AG04449 (cell line): Measurements from ENCODE around the gene FBXL17.

Source experiments
- CTCF ChIA-PET: fragments of 350-600 bp; formaldehyde crosslinking; extraction: SDS; loops from one replicate; lab custom pipeline; 2021; ENCODE audit warnings: antibody characterized with exemption; lab: Yijun Ruan, JAX
- POLR2A ChIA-PET: fragments of 400-600, 350-600 bp; formaldehyde crosslinking; extraction: SDS; loops from one replicate; lab custom pipeline; 2020; ENCODE audit warnings: antibody characterized with exemption, inconsistent platforms; lab: Yijun Ruan, JAX
- DNase-seq: peaks from one replicate; pipeline ENCODE4 v3.0.0-alpha.2; 2010; ENCODE audit warnings: low read depth, low spot score
- H3K4me3 ChIP-seq: 2 replicates; pipeline ENCODE4 v1.5.1; 2011; ENCODE audit warnings: low read depth, mild to moderate bottlenecking, control low read depth, low read length
- TF ChIP-seq, protein P1 (sequence below): IDR thresholded peaks from one replicate; pipeline ENCODE4 v1.5.1; 2011; ENCODE audit warnings: mild to moderate bottlenecking, moderate library complexity, low read length, control low read depth, inconsistent platforms; ENCODE audit not compliant: insufficient read depth; ENCODE audit errors: missing control alignments

The FBXL17 gene

DNA sequence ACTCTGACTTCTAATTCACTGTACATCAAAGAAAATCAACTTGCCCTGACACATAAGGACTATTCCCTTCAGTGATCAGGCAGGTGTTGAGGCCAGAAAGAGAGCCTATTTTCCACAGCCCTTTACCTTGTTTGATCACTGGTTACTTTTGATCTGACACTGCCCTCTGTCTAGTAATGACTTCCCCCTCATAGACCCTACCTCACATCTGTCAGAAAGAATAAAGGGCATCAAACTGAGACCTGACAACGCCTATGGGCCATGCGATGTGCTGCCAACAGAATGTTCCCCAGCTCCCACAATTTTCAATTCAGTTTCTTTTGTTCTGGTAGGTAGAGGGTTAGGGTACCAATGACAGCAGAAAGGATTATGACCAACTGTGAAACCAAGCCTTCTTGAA is 47.7 kb downstream of the FBXL17 start:
- ChIA-PET CTCF (interaction anchor here (0.7 to 1.1 kb wide), 2 partner anchors 10 to 75 kb away, joined by 3 to 7 read pairs; no protein-coding TSS in a partner anchor), POLR2A (no interaction called here)

DNA sequence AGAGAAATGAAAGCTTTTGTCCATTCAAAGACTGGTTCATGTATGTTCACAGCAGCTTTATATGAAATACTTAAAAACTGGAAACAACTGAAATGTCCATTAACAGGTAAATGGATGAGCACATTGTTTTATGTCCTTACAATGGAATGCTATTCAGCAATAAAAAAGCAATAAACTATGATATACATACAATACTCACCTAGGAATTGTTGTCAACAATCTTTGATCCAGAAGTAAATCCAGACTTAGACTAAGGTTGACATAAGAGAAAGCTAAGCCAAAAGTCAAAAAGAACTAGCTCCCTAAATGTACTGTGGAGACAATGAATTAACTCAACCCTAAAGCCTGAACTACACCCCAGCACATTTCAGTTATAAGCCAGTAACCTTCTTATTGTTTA is 54.9 kb downstream of the FBXL17 start:
- no peak for DNase-seq
- CTCF ChIA-PET = interaction anchor here (1.1 kb wide), 1 partner anchor 67 kb away, joined by 3 read pairs; no protein-coding TSS in a partner anchor
- POLR2A ChIA-PET = no interaction called here
- H3K4me3 ChIP-seq = no peak overlapping the region
- TF ChIP-seq, protein P1, sequence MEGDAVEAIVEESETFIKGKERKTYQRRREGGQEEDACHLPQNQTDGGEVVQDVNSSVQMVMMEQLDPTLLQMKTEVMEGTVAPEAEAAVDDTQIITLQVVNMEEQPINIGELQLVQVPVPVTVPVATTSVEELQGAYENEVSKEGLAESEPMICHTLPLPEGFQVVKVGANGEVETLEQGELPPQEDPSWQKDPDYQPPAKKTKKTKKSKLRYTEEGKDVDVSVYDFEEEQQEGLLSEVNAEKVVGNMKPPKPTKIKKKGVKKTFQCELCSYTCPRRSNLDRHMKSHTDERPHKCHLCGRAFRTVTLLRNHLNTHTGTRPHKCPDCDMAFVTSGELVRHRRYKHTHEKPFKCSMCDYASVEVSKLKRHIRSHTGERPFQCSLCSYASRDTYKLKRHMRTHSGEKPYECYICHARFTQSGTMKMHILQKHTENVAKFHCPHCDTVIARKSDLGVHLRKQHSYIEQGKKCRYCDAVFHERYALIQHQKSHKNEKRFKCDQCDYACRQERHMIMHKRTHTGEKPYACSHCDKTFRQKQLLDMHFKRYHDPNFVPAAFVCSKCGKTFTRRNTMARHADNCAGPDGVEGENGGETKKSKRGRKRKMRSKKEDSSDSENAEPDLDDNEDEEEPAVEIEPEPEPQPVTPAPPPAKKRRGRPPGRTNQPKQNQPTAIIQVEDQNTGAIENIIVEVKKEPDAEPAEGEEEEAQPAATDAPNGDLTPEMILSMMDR = no peak

More for the DNA sequence above, 47.7 kb downstream of the FBXL17 start:
- TF ChIP-seq, protein P1 = no peak
- no peak overlapping the region for H3K4me3 ChIP-seq
- DNase-seq = no peak

DNA sequence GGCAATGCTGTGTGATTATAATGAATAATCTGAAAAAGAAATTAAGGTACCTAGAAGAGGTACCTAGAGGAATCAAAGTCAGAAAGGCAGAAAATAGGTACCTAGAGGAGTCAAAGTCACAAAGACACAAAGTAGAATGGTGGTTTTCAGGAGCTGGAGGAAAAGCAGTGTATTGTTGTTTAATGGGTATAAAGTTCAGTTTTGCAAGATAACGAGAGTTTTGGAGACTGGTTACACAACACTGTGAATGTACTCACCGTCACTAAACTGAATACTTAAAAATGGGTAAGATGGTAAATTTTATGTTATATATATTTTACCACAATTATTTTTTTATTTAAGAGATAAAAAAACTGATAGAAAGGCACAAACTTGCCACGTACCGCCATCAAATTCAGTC is 57.0 kb downstream of the FBXL17 start:
- no peak for DNase-seq
- no peak overlapping the region for H3K4me3 ChIP-seq
- TF ChIP-seq, protein P1 = no peak
- ChIA-PET CTCF (interaction anchor here (1.3 to 2.1 kb wide), 3 partner anchors 10 to 65 kb away, joined by 4 to 12 read pairs (median 5); no protein-coding TSS in a partner anchor), POLR2A (no interaction called here)

DNA sequence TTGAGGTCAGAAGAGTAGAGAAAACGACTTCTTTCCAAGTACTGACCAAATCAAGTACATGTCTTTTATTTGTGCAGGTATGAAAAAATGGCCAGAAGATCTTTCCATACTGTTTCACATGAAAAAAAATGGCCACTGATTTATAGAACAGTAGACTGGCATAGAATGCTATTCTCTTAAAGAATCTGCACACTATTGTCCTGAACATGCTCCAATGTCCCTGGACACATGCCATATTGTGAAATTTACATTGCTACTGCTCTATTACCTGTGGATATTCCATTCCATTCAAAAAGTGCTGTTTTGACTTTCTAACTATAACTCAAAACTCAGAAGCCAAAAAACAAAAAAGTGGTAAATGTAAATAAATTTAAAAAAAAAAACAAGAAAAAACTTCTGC is 60.6 kb downstream of the FBXL17 start:
- no peak overlapping the region for H3K4me3 ChIP-seq
- POLR2A ChIA-PET = no interaction called here
- DNase-seq = no peak
- CTCF ChIA-PET = no interaction called here
- TF ChIP-seq, protein P1 = no peak

DNA sequence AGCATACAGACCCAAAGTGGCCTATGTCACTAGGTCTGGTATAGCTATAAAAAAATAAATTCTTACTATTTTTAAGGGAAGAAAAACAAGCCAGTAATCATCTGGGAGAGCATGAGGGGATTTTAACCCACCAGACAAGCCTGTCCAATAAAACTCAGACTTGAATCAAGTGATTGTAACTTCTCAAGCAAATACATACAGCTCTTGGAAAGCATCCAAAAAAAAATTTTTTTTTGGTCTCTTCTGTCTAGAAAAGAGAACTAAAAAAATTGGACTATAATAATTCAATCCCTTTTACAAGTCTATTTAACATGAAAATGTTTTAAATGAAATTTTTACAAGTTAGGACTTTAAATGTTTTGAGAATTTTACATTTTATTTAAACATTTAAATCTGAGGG is 61.7 kb downstream of the FBXL17 start:
- no peak overlapping the region for H3K4me3 ChIP-seq
- TF ChIP-seq, protein P1 = no peak
- ChIA-PET POLR2A (no interaction called here), CTCF (interaction anchor here (0.8 to 0.9 kb wide), 2 partner anchors 26 to 169 kb away, joined by 3 to 4 read pairs; no protein-coding TSS in a partner anchor)
- no peak for DNase-seq

DNA sequence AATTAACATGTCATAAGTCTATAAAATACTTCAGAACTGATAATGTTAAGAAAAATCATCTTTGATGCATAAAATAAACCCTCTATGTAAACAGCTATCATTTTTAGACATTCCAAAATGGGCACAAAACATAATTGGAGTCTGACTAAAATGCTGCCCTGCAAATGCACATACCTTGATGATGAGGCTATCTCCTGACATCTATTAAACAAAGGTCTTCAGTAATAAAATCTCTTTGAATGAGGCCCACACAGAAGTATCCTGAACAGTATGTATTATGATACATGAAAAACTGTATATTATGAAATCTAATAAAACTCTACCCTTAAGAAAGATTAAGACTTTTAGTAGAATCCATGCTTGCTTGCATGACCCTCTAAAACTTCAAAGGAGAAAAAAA is 66.1 kb downstream of the FBXL17 start:
- POLR2A ChIA-PET = no interaction called here
- DNase-seq = peak; percentile 3
- H3K4me3 ChIP-seq = no peak overlapping the region
- CTCF ChIA-PET = no interaction called here
- TF ChIP-seq, protein P1 = no peak
